Adrenal gland (tissue), 5 donors: Measurements from ENCODE around the gene TBRG4.

Experiments
- POLR2A ChIP-seq, 2 donors: fragments of 450-650 bp; IDR thresholded peaks; one replicate each; pipeline ENCODE4 v1.6.1; 2017; ENCODE audit warnings: antibody characterized with exemption in 2 of 2, mild to moderate bottlenecking in 2 of 2, moderate library complexity in 1 of 2
- TF ChIP-seq, protein P1 (sequence below), 6 experiments: fragments of 450-650 bp in 4 of 6; fragments of 200-600 bp in 2 of 6; sonication (generic) in 1 of 6; IDR thresholded peaks; 1 replicate in 5 of 6; 2 replicates in 1 of 6; pipeline versions ENCODE4 v1.5.1 to v1.8.0; 2016 to 2021; ENCODE audit warnings: antibody characterized with exemption in 6 of 6, mild to moderate bottlenecking in 2 of 6, moderate library complexity in 1 of 6
- donor health status: DM: no; HTN: no; CAD: no.

GRCh38 chr7:45122975-45123860, 11.7 kb upstream of the TBRG4 start:
- TF ChIP-seq, protein P1, sequence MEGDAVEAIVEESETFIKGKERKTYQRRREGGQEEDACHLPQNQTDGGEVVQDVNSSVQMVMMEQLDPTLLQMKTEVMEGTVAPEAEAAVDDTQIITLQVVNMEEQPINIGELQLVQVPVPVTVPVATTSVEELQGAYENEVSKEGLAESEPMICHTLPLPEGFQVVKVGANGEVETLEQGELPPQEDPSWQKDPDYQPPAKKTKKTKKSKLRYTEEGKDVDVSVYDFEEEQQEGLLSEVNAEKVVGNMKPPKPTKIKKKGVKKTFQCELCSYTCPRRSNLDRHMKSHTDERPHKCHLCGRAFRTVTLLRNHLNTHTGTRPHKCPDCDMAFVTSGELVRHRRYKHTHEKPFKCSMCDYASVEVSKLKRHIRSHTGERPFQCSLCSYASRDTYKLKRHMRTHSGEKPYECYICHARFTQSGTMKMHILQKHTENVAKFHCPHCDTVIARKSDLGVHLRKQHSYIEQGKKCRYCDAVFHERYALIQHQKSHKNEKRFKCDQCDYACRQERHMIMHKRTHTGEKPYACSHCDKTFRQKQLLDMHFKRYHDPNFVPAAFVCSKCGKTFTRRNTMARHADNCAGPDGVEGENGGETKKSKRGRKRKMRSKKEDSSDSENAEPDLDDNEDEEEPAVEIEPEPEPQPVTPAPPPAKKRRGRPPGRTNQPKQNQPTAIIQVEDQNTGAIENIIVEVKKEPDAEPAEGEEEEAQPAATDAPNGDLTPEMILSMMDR (IDR thresholded peaks at IDR 0.05), result no peak
- TF ChIP-seq POLR2A (IDR thresholded peaks at IDR 0.05), result no peak
